Kidney epithelial cell (primary cell): ENCODE results near the gene EPB41L1. TPM values are rescaled to one million over a fixed set of nuclear protein-coding genes. Genes with fewer than 3 reads are reported as not detected.

Experiments used
- DNase-seq: peaks from one replicate; pipeline ENCODE4 v3.0.0-alpha.2; 2010; ENCODE audit warnings: low read depth
- H3K27me3 ChIP-seq: 2 replicates; pipeline ENCODE4 v1.6.0; 2011; ENCODE audit warnings: low read length; ENCODE audit not compliant: control insufficient read depth, insufficient read depth
- H3K36me3 ChIP-seq: 2 replicates; pipeline ENCODE4 v1.5.1; 2011; ENCODE audit warnings: low read length; ENCODE audit not compliant: control insufficient read depth, insufficient read depth
- H3K4me3 ChIP-seq: 2 replicates; pipeline ENCODE4 v1.5.1; 2011; ENCODE audit warnings: low read depth, mild to moderate bottlenecking, control low read depth, low read length
- total RNA-seq: library from RNA; depleted of rRNA; stranded (reverse); fragments of >200 nt; gene quantifications from 2 replicates; pipeline ENCODE4 v1.2.3, GENCODE V29; 2015
- TF ChIP-seq, protein P1 (sequence below): IDR thresholded peaks from 2 replicates; pipeline ENCODE4 v1.5.1; 2011; ENCODE audit warnings: mild to moderate bottlenecking, moderate library complexity, low read length, control low read depth, inconsistent platforms; ENCODE audit not compliant: insufficient read depth, poor library complexity, severe bottlenecking

EPB41L1 gene
- total RNA-seq, 1 donor from 2014 or later = 25.0 TPM

DNA sequence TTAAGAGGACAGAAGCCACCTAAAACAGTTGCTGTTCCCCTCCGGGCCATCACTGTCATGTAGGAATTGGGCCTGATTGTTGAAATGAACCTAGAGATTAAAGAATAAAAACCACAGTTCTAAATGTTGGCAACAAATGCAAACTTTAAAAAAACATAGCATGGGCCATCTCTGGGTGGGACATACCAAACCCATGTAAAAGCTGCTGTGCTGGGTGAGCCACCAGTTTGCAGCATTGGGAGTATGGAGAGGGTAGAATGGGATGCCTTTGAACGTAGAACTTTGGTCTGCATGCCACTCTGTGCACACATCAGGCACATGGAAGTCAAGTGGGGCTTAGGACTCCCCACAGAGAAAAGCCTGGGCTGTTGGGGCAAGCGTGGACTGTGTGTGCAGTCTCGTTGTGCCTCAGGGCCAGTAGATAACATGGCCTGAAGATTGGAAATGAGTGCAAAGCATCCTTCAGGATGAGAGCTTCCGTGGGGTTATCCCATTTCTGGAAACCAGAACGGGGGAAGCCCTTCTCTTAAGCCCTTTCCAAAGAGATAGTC lies 28.1 kb downstream of the EPB41L1 start:
- TF ChIP-seq, protein P1, sequence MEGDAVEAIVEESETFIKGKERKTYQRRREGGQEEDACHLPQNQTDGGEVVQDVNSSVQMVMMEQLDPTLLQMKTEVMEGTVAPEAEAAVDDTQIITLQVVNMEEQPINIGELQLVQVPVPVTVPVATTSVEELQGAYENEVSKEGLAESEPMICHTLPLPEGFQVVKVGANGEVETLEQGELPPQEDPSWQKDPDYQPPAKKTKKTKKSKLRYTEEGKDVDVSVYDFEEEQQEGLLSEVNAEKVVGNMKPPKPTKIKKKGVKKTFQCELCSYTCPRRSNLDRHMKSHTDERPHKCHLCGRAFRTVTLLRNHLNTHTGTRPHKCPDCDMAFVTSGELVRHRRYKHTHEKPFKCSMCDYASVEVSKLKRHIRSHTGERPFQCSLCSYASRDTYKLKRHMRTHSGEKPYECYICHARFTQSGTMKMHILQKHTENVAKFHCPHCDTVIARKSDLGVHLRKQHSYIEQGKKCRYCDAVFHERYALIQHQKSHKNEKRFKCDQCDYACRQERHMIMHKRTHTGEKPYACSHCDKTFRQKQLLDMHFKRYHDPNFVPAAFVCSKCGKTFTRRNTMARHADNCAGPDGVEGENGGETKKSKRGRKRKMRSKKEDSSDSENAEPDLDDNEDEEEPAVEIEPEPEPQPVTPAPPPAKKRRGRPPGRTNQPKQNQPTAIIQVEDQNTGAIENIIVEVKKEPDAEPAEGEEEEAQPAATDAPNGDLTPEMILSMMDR = no peak
- no peaks in the 10 kb centered on the region for H3K36me3 ChIP-seq
- no peak for DNase-seq
- H3K27me3 ChIP-seq = no peaks in the 10 kb centered on the region
- H3K4me3 ChIP-seq = no peak overlapping the region

DNA sequence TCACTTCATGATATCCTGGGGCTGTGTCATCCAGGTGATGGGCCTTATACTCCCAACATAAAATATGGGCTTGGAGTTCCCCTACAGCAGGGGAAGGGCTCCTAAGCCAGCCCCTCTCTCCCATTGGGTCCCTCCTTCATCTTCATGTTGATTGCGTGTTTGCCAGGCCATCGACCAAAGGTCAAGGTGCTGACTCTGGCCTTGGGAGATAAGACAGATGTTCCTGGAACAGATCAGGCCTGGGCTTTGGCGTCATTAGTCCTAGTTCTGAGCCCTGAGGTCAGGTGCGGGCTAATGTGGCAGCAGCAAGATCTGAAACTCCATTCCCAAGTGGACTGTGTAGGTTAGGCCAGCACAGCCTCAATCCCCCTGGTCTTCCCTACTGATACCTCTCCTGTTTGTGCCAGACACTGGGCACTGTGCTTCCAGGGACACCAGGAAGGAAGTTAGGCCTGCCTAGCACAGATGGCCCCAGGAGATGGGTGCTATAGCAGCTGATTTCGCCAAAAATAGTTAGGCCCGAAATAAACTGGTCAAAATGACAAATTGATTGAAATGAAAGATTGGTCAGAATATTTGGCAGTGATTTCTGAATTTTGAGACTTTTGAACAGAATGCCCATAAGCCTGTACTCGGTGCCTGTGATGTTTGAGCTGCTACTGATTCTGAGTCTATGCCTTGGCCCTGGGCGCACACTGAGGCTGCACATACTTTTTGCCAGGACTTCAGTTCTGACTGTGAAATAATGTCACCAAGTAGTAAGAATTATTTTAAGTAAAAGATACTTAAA lies 28.8 kb downstream of the EPB41L1 start:
- no peaks in the 10 kb centered on the region for H3K36me3 ChIP-seq
- TF ChIP-seq, protein P1 = no peak
- DNase-seq = no peak
- no peak overlapping the region for H3K4me3 ChIP-seq
- no peaks in the 10 kb centered on the region for H3K27me3 ChIP-seq

DNA sequence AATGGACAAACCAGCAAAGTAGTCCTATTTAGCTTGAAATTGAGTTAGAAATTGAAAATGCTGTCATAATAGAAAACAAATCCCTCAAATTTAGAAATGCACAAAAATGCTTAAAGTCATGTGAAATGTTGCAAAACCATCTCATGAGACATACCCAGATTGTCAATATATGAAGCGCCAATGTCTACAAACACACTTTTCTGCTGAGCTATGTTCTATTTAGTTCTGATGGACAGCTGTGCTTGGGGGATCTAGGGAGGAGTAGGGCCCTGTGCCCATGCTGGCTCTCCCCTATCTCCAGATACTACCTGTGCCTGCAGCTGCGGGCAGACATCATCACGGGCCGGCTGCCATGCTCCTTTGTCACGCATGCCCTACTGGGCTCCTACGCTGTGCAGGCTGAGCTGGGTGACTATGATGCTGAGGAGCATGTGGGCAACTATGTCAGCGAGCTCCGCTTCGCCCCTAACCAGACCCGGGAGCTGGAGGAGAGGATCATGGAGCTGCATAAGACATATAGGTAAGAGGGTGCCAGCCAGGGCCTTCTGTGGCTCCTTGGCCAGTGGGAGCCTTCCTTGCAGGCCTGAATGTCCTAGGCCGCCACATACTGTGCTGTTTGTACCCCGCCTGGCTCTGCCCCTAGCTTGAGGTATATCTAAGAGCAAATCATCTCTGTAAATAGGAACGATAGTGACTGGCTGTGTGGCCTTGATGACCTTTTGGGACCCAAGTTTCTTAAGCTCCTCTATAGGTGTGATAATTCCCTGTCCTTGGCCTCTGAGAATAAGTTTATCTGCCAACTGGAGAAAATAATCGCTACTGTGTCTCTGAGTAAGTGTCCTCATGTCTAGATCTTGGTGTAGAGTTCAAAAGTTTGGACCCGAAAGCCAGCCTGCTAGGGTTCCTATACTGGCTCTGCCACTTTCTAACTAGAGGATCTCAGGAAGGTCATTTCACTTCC lies 30.6 kb downstream of the EPB41L1 start:
- TF ChIP-seq, protein P1 = no peak
- Histone ChIP-seq H3K4me3 (no peak overlapping the region), H3K36me3 (no peaks in the 10 kb centered on the region), H3K27me3 (no peaks in the 10 kb centered on the region)
- no peak for DNase-seq

DNA sequence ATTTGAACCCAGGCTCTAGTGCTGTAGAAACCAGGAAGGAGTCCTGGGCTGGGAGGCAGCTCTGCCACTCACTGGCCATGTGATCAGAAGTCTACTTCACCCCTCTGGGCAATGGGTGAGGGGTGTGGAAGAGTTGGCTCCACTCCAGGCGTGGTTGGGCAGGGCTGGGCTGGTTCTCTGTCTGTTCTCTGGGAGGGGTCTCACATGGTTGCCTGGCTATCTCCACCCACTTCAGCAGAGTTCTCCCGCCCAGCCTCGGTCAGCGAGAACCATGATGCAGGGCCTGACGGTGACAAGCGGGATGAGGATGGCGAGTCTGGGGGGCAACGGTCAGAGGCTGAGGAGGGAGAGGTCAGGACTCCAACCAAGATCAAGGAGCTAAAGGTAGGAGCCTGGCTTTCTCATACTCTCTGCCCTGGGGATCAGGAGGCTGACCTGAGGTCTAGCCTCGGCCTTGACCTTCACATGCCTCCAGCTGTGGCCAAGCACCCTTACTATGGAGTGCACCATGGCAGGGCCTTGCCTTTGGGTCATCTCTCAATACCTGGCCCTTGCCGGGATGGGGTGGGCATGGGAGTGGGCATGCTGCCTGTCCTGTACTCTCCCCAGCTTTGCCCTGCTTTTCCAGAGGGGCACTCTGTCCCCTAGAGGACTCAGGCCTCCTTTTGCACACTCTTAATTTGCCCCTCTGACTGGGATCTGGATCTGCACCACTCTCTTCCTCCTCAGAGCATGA lies 39.6 kb downstream of the EPB41L1 start:
- no peaks in the 10 kb centered on the region for H3K27me3 ChIP-seq
- H3K36me3 ChIP-seq = no peaks in the 10 kb centered on the region
- TF ChIP-seq, protein P1 = no peak
- H3K4me3 ChIP-seq = no peak overlapping the region
- no peak for DNase-seq

DNA sequence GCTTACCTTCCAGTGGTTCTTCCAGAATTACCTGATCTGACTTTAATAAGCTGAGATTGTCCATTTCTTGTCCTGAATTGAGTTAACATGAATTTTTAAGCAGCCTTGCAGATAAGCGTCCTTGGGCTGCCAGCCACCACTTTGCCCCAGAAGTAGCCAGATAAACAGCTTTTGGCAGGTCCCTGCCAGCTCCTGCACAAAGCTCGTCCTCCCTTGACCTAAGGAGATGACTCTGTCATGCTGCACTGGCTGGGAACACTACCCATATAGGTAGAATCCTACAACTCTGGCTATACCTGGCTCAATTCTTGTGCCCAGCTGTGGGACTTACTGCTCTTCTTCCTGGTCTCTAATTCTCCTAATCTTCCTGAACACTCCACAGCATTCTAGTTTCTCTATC lies 42.1 kb downstream of the EPB41L1 start:
- Histone ChIP-seq H3K4me3 (no peak overlapping the region), H3K36me3 (no peaks in the 10 kb centered on the region), H3K27me3 (no peaks in the 10 kb centered on the region)
- DNase-seq = no peak
- TF ChIP-seq, protein P1 = no peak
